K562 (cell line): Measurements from ENCODE around the gene GPR149. TPM values are rescaled to one million over a fixed set of nuclear protein-coding genes. Genes with fewer than 3 reads are reported as not detected.

Source experiments
- ATAC-seq: fragments of 200-7000 bp; cut with Tn5 transposase; 3 replicates; pipeline ENCODE4 v1.9.1; 2020; ENCODE audit warnings: moderate library complexity
- BruUV-seq: library from RNA; stranded (reverse); fragments of 400-500 nt; replicated peaks from 2 replicates; lab custom pipeline; 2021; lab: Mats Ljungman, UMichigan
- CTCF ChIA-PET: fragments of 300-600 bp; formaldehyde crosslinking; extraction: SDS; loops from one replicate; lab custom pipeline; 2021; ENCODE audit warnings: low intra/inter-chr PET ratio; lab: Yijun Ruan, JAX
- POLR2A ChIA-PET: fragments of 300-600, 350-650 bp; sonication (Branson Sonifier 250); formaldehyde crosslinking; extraction: SDS; loops from one replicate; lab custom pipeline; 2021; ENCODE audit warnings: antibody characterized with exemption, inconsistent platforms; lab: Yijun Ruan, JAX
- DNase-seq, 4 experiments: peaks; one replicate each; pipeline versions ENCODE4 v3.0.0 to v3.0.0-alpha.2; 2011 to 2018; ENCODE audit warnings: low spot score in 3 of 4, mixed read lengths in 3 of 4; ENCODE audit errors: extremely low read depth in 1 of 4
- FAIRE-seq: peaks from 2 replicates; lab custom pipeline; 2011; peaks lifted over from hg19 to GRCh38; lab: Jason Lieb, UNC
- H2AFZ ChIP-seq: 2 replicates; pipeline ENCODE4 v1.6.0; 2011; ENCODE audit warnings: low read depth, low read length, control low read depth, inconsistent platforms
- H3K27ac ChIP-seq: fragments of 200-600 bp; 3 replicates; pipeline ENCODE4 v1.8.0; 2011; ENCODE audit warnings: low read depth, mild to moderate bottlenecking, control low read depth, inconsistent platforms, low read length, moderate library complexity, mixed read lengths; ENCODE audit errors: extremely low read depth
- H3K27me3 ChIP-seq, 2 experiments: fragments of 300-600 bp in 1 of 2; 2 replicates in 1 of 2; 3 replicates in 1 of 2; pipeline versions ENCODE4 v1.6.0 to v1.8.0; 2011; ENCODE audit warnings: inconsistent platforms in 2 of 2, low read length in 2 of 2, mild to moderate bottlenecking in 1 of 2, mixed read lengths in 1 of 2, moderate library complexity in 1 of 2; ENCODE audit not compliant: control insufficient read depth in 2 of 2, insufficient read depth in 2 of 2
- H3K36me3 ChIP-seq: fragments of 300-600 bp; 3 replicates; pipeline ENCODE4 v1.8.0; 2011; ENCODE audit warnings: mild to moderate bottlenecking, low read length, inconsistent platforms; ENCODE audit not compliant: control insufficient read depth, insufficient read depth
- H3K4me1 ChIP-seq, 2 experiments: fragments of 200-600 bp in 1 of 2; replicated peaks in 1 of 2; 2 replicates in 1 of 2; 3 replicates in 1 of 2; pipeline versions ENCODE4 v1.5.1 to v1.8.0; 2011; ENCODE audit warnings: inconsistent platforms in 2 of 2, low read length in 2 of 2, mild to moderate bottlenecking in 1 of 2, mixed read lengths in 1 of 2, moderate library complexity in 1 of 2; ENCODE audit not compliant: control insufficient read depth in 2 of 2, insufficient read depth in 2 of 2
- H3K4me2 ChIP-seq: 2 replicates; pipeline ENCODE4 v1.6.1; 2011; ENCODE audit warnings: low read length, control low read depth, inconsistent platforms, mixed read lengths; ENCODE audit not compliant: insufficient read depth
- H3K4me3 ChIP-seq: fragments of 200-600 bp; sonication (generic), shearing (Covaris generic); 2 replicates; pipeline ENCODE4 v1.5.1; 2016; ENCODE audit warnings: control low read depth, inconsistent platforms
- H3K79me2 ChIP-seq: fragments of 200-600 bp; 3 replicates; pipeline ENCODE4 v1.8.0; 2011; ENCODE audit warnings: low read length, inconsistent platforms; ENCODE audit not compliant: control insufficient read depth, insufficient read depth
- H3K9ac ChIP-seq, 2 experiments: 2 replicates each; pipeline versions ENCODE4 v1.6.0 to v1.6.1; 2011; ENCODE audit warnings: low read depth in 2 of 2, low read length in 2 of 2, control low read depth in 1 of 2, inconsistent platforms in 1 of 2, mild to moderate bottlenecking in 1 of 2, mixed read lengths in 1 of 2; ENCODE audit not compliant: insufficient read depth in 1 of 2
- H3K9me1 ChIP-seq: one replicate; pipeline ENCODE4 v1.6.0; 2011; ENCODE audit warnings: inconsistent platforms, mild to moderate bottlenecking, low read length, moderate library complexity; ENCODE audit not compliant: control insufficient read depth, insufficient read depth
- H3K9me3 ChIP-seq: replicated peaks from 2 replicates; pipeline ENCODE4 v1.5.1; 2011; ENCODE audit warnings: low read depth, low read length, inconsistent platforms; ENCODE audit not compliant: control insufficient read depth, insufficient read depth
- H4K20me1 ChIP-seq: replicated peaks from 2 replicates; pipeline ENCODE4 v1.6.1; 2011; ENCODE audit warnings: low read length, inconsistent platforms, mixed read lengths; ENCODE audit not compliant: control insufficient read depth, insufficient read depth
- BCL6 ChIP-seq: fragments of 250-450 bp; sonication (Bioruptor Pico); IDR thresholded peaks from 2 replicates; pipeline ENCODE4 v1.4.0; 2020
- BMI1 ChIP-seq: fragments of 150-350 bp; IDR thresholded peaks from 2 replicates; pipeline ENCODE4 v1.6.1; 2014; ENCODE audit warnings: low read length
- BRD4 ChIP-seq: fragments of 200-600 bp; sonication (generic); IDR thresholded peaks from 2 replicates; pipeline ENCODE4 v1.6.1; 2017; ENCODE audit warnings: inconsistent platforms
- EP300 ChIP-seq: IDR thresholded peaks from 2 replicates; pipeline ENCODE4 v1.6.1; 2012; ENCODE audit warnings: low read length, improper control_type of control experiment
- EP400 ChIP-seq: fragments of 450-650 bp; IDR thresholded peaks from 2 replicates; pipeline ENCODE4 v1.6.1; 2017; ENCODE audit warnings: antibody characterized with exemption, mild to moderate bottlenecking, moderate library complexity
- NELFE ChIP-seq: IDR thresholded peaks from 2 replicates; pipeline ENCODE4 v1.6.1; 2011; ENCODE audit warnings: mild to moderate bottlenecking; ENCODE audit not compliant: insufficient read depth, insufficient read length
- OTX1 ChIP-seq: fragments of 450-650 bp; formaldehyde crosslinking; IDR thresholded peaks from 2 replicates; pipeline ENCODE4 v1.4.0; 2022; ENCODE audit warnings: mild to moderate bottlenecking
- PHB ChIP-seq: fragments of 250-450 bp; sonication (Bioruptor Pico); IDR thresholded peaks from 2 replicates; pipeline ENCODE4 v1.5.0; 2021
- POLR2AphosphoS2 ChIP-seq: IDR thresholded peaks from 2 replicates; pipeline ENCODE4 v1.6.1; 2012; ENCODE audit warnings: low read length, improper control_type of control experiment
- RNF2 ChIP-seq: sonication (generic); IDR thresholded peaks from 2 replicates; pipeline ENCODE4 v1.6.1; 2016
- SAFB ChIP-seq: fragments of 200-400 bp; formaldehyde crosslinking; IDR thresholded peaks from 2 replicates; pipeline ENCODE4 v1.6.1; 2017; ENCODE audit warnings: low read depth, low read length, borderline replicate concordance
- SPI1 ChIP-seq: IDR thresholded peaks from 2 replicates; pipeline ENCODE4 v1.6.1; 2011; ENCODE audit warnings: low read depth, low read length, control low read depth, borderline replicate concordance
- TARDBP ChIP-seq: fragments of 450-650 bp; IDR thresholded peaks from 2 replicates; pipeline ENCODE4 v1.6.1; 2016
- TGIF2 ChIP-seq: sonication (generic); formaldehyde crosslinking; IDR thresholded peaks from 2 replicates; pipeline ENCODE4 v1.8.1; 2022; ENCODE audit warnings: mild to moderate bottlenecking, missing genetic modification reagents, moderate library complexity
- U2AF1 ChIP-seq: fragments of 200-400 bp; formaldehyde crosslinking; optimal IDR thresholded peaks from 2 replicates; pipeline ENCODE3; 2017; ENCODE audit warnings: mild to moderate bottlenecking, low read depth, low read length, moderate library complexity
- ZNF3 ChIP-seq: fragments of 250-450 bp; sonication (Bioruptor Pico); IDR thresholded peaks from 2 replicates; pipeline ENCODE4 v1.5.0; 2021; ENCODE audit warnings: mild to moderate bottlenecking, moderate library complexity
- ZNF316 ChIP-seq: fragments of 450-650 bp; IDR thresholded peaks from 2 replicates; pipeline ENCODE4 v1.6.1; 2016
- ZNF408 ChIP-seq: fragments of 250-450 bp; sonication (Bioruptor Pico); IDR thresholded peaks from 2 replicates; pipeline ENCODE4 v1.4.0; 2020; ENCODE audit warnings: low read depth, mild to moderate bottlenecking, moderate library complexity
- ZNF695 ChIP-seq: fragments of 450-650 bp; formaldehyde crosslinking; IDR thresholded peaks from 2 replicates; pipeline ENCODE4 v1.4.0; 2020; ENCODE audit warnings: mild to moderate bottlenecking, moderate library complexity
- WGBS: fragments of 100-300 bp; shearing (Covaris generic); methylation state at CpG from one replicate; pipeline ENCODE4 v1.1.6; 2016; ENCODE audit warnings: low coverage, mixed read lengths; ENCODE audit not compliant: insufficient coverage; ENCODE audit errors: missing lambda C conversion rate; 5-methylcytosine and 5-hydroxymethylcytosine counted together
- in situ Hi-C: fragments of 300-500 bp; cut with MboI; formaldehyde crosslinking; loops from 4 replicates; pipeline ENCODE4 v1.15.0; 2018; ENCODE audit warnings: inconsistent platforms, mixed read lengths
- intact Hi-C: fragments of 100-400 bp; cut with micrococcal nuclease; formaldehyde crosslinking; loops from 2 replicates; pipeline ENCODE4 v1.14.2; 2022
- polyA plus RNA-seq, 8 experiments: library from polyadenylated mRNA; depleted of rRNA in 4 of 8; stranded (reverse) in 5 of 8; unstranded in 3 of 8; fragments of >200 nt; fragmentation: Nextera tagmentation in 2 of 8; fragmentation: Illumina TruSeq in 1 of 8; extraction: Ambion mirVana in 2 of 8; extraction: Trizol in 1 of 8; gene quantifications; 2 replicates each; pipeline versions ENCODE4 v1.2.1 to v1.2.3, GENCODE V29; 2011 to 2014; ENCODE audit warnings: inconsistent platforms in 1 of 8, missing spikeins in 1 of 8
- total RNA-seq, 7 experiments: library from RNA; depleted of rRNA in 6 of 7; stranded (reverse); fragments of >200 nt in 6 of 7; fragmentation: Illumina TruSeq in 2 of 7; extraction: Trizol in 2 of 7; gene quantifications; 2 replicates each; pipeline versions ENCODE4 v1.2.1 to v1.2.3, GENCODE V29; 2011 to 2021; ENCODE audit warnings: low replicate concordance in 1 of 7
- TF ChIP-seq, protein P1 (sequence below): fragments of 250-450 bp; sonication (Bioruptor Pico); IDR thresholded peaks from 2 replicates; pipeline ENCODE4 v1.4.0; 2020
- TF ChIP-seq, protein P2 (sequence below): sonication (generic); formaldehyde crosslinking; IDR thresholded peaks from 2 replicates; pipeline ENCODE4 v1.8.1; 2022; ENCODE audit warnings: missing genetic modification reagents
- TF ChIP-seq, protein P3 (sequence below): sonication (generic); IDR thresholded peaks from 2 replicates; pipeline ENCODE4 v1.6.1; 2016

GPR149 gene
- total and polyA plus RNA-seq, 9 of the 15 experiments (the other 6 are each of a cell fraction or from before 2014, with no cell fraction given), result not detected

DNA sequence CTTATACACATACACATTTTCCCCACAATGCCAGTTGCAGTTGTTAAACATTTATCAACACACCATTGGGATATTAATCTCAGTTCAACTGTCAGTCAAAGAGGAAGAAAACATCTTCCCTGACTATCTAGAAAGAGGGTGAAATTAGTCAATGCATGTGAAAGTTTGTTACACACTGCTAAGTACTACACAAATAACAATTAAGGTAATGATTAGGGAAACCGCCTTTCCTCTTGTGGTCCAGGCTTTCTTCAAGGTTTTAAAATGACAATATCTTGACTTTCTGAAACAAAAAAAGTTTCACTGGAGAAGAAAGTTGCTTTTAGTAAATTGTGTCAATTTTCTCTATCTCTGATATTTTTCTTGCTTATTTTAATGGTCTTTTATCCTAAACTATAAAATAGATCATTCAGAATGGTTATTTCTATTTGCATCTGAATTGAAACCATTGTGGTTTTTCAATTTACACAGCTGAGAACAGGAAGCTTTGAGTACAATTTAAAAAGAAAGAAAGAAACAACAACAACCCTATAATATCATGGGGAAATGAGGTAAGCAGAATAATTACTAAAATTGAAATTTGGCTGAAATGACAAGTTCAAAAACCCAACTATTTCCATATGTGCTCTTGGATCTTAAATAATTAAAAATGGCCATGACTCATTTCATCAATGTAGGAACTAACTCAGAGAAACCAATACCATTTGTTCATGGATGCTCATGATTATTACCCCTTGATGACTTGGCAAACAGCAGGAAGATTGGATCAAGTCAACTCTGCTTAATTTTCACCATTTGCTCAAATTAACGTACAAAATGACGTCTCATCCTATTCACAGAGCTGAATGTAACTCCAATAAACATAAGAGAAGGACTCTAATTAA is 31.7 kb downstream of the GPR149 start (continued):
- TF ChIP-seq TGIF2 (no peak), RNF2 (no peak), U2AF1 (no peak), PHB (CRISPR knock-in tag) (no peak), BRD4 (no peak), BCL6 (CRISPR knock-in tag) (no peak), SAFB (no peak)

DNA sequence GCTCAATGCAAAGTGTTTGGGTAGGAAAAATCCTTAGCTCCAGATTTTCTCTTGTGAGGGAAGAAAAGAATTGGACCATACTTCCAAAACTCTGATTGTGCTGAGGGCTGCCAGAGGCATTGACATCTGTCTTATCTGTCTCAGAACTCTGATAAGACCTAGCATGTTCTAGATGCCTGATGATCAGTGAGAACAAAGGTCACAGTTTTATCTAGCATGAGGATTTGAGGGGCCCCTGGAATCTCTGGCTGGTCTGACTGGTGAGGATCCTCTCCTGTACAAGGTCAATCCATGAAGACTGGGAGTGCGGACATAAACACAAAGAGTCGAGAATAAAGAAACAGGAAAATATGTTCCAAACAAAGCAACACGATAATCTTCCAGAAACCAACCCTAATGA is 40.1 kb downstream of the GPR149 start:
- Histone ChIP-seq H4K20me1 (no peaks in the 10 kb centered on the region), H3K27me3 (no peaks in the 10 kb centered on the region), H2AFZ (no peak overlapping the region), H3K9ac (no peak overlapping the region), H3K9me3 (no peaks in the 10 kb centered on the region), H3K27ac (no peak overlapping the region), H3K4me3 (no peak overlapping the region), H3K36me3 (no peaks in the 10 kb centered on the region), H3K79me2 (no peaks in the 10 kb centered on the region), H3K9me1 (no peaks in the 10 kb centered on the region), H3K4me2 (no peak overlapping the region), H3K4me1 (no peaks in the 10 kb centered on the region)
- no TSS peak for BruUV-seq
- CTCF ChIA-PET, result no interaction called here
- 0% methylated on average over 3 of the region's 3 CpGs for WGBS
- in situ Hi-C loops (no loop called here), intact Hi-C loops (no loop called here)
- POLR2A ChIA-PET, result interaction anchor here (0.8 kb wide), 1 partner anchor 18 kb away, joined by 4 read pairs; no protein-coding TSS in a partner anchor
- no peak for DNase-seq
- ATAC-seq, result no peak
- TF ChIP-seq TARDBP, result no peak
- TF ChIP-seq EP300, result no peak
- no peak for TF ChIP-seq ZNF3 (CRISPR knock-in tag)
- TF ChIP-seq BMI1, result no peak
- no peak for TF ChIP-seq POLR2AphosphoS2
- TF ChIP-seq, protein P1, sequence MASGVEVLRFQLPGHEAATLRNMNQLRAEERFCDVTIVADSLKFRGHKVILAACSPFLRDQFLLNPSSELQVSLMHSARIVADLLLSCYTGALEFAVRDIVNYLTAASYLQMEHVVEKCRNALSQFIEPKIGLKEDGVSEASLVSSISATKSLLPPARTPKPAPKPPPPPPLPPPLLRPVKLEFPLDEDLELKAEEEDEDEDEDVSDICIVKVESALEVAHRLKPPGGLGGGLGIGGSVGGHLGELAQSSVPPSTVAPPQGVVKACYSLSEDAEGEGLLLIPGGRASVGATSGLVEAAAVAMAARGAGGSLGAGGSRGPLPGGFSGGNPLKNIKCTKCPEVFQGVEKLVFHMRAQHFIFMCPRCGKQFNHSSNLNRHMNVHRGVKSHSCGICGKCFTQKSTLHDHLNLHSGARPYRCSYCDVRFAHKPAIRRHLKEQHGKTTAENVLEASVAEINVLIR (CRISPR knock-in tag), result no peak
- TF ChIP-seq NELFE, result no peak
- TF ChIP-seq EP400, result no peak
- no peak for TF ChIP-seq ZNF695 (CRISPR knock-in tag)
- TF ChIP-seq, protein P2, sequence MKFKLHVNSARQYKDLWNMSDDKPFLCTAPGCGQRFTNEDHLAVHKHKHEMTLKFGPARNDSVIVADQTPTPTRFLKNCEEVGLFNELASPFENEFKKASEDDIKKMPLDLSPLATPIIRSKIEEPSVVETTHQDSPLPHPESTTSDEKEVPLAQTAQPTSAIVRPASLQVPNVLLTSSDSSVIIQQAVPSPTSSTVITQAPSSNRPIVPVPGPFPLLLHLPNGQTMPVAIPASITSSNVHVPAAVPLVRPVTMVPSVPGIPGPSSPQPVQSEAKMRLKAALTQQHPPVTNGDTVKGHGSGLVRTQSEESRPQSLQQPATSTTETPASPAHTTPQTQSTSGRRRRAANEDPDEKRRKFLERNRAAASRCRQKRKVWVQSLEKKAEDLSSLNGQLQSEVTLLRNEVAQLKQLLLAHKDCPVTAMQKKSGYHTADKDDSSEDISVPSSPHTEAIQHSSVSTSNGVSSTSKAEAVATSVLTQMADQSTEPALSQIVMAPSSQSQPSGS, result no peak
- no peak for TF ChIP-seq SPI1
- no peak for TF ChIP-seq OTX1 (CRISPR knock-in tag)
- TF ChIP-seq ZNF316, result no peak
- no peak for TF ChIP-seq ZNF408 (CRISPR knock-in tag)
- TF ChIP-seq, protein P3, sequence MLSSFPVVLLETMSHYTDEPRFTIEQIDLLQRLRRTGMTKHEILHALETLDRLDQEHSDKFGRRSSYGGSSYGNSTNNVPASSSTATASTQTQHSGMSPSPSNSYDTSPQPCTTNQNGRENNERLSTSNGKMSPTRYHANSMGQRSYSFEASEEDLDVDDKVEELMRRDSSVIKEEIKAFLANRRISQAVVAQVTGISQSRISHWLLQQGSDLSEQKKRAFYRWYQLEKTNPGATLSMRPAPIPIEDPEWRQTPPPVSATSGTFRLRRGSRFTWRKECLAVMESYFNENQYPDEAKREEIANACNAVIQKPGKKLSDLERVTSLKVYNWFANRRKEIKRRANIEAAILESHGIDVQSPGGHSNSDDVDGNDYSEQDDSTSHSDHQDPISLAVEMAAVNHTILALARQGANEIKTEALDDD, result no peak
- FAIRE-seq, result no peak
